HCT116 (cell line): ENCODE results near the gene ACOD1. TPM values are rescaled to one million over a fixed set of nuclear protein-coding genes. Genes with fewer than 3 reads are reported as not detected.

Source experiments
- ATAC-seq: fragments of 200-7000 bp; cut with Tn5 transposase; 2 replicates; pipeline ENCODE4 v1.9.1; 2020; ENCODE audit warnings: mild to moderate bottlenecking, moderate library complexity
- BruUV-seq: library from RNA; stranded (reverse); fragments of 400-500 nt; replicated peaks from 2 replicates; lab custom pipeline; 2021; lab: Mats Ljungman, UMichigan
- CTCF ChIA-PET: fragments of 300-600 bp; sonication (Branson Sonifier 250); formaldehyde crosslinking; loops from one replicate; lab custom pipeline; 2021; ENCODE audit warnings: antibody characterized with exemption; lab: Charles Lee
- POLR2A ChIA-PET: fragments of 300-600, 350-600 bp; sonication (Branson Sonifier 250); formaldehyde crosslinking; loops from one replicate; lab custom pipeline; 2021; ENCODE audit warnings: antibody characterized with exemption; lab: Charles Lee
- RAD21 ChIA-PET, 2 experiments: fragments of 300-600 bp; sonication (Branson Sonifier 250); formaldehyde crosslinking; loops; one replicate each; lab custom pipeline; 2023; ENCODE audit warnings: low total read pairs in 2 of 2; ENCODE audit not compliant: uncharacterized antibody in 2 of 2, unreplicated experiment in 2 of 2, low non-redundant PET in 1 of 2; lab: Charles Lee
- DNase-seq: peaks from one replicate; pipeline ENCODE4 v3.0.0-alpha.2; 2010; ENCODE audit warnings: low read depth, low spot score
- H2AFZ ChIP-seq: fragments of 200-600 bp; shearing (Covaris generic), sonication (generic); 2 replicates; pipeline ENCODE4 v1.6.1; 2017; ENCODE audit warnings: low read depth, mixed run types, mixed read lengths, antibody characterized with exemption, low read length; ENCODE audit not compliant: poor library complexity, severe bottlenecking
- H3K27ac ChIP-seq: 2 replicates; pipeline ENCODE4 v1.5.1; 2012; ENCODE audit warnings: low read depth, low read length
- H3K27me3 ChIP-seq: fragments of 200-600 bp; sonication (generic); 2 replicates; pipeline ENCODE4 v1.6.1; 2016; ENCODE audit warnings: mixed run types, low read length, mixed read lengths; ENCODE audit not compliant: insufficient read depth
- H3K36me3 ChIP-seq, 2 experiments: fragments of 200-500 bp in 1 of 2; fragments of 200-600 bp in 1 of 2; sonication (Bioruptor generic) in 1 of 2; sonication (generic) in 1 of 2; 2 replicates each; pipeline versions ENCODE4 v1.5.1 to v1.6.1; 2014 to 2016; ENCODE audit warnings: low read length in 2 of 2, inconsistent platforms in 1 of 2, mixed read lengths in 1 of 2, mixed run types in 1 of 2; ENCODE audit not compliant: insufficient read depth in 2 of 2, control insufficient read depth in 1 of 2
- H3K4me1 ChIP-seq, 2 experiments: fragments of 200-600 bp in 1 of 2; sonication (generic) in 1 of 2; 2 replicates each; pipeline versions ENCODE4 v1.5.1 to v1.6.1; 2012 to 2017; ENCODE audit warnings: low read length in 2 of 2, inconsistent platforms in 1 of 2, mild to moderate bottlenecking in 1 of 2, mixed read lengths in 1 of 2, mixed run types in 1 of 2, moderate library complexity in 1 of 2; ENCODE audit not compliant: insufficient read depth in 2 of 2, control insufficient read depth in 1 of 2
- H3K4me2 ChIP-seq: fragments of 200-600 bp; sonication (generic); 2 replicates; pipeline ENCODE4 v1.6.1; 2017; ENCODE audit warnings: mixed run types, low read length, mixed read lengths
- H3K4me3 ChIP-seq, 2 experiments: fragments of 200-600 bp in 1 of 2; sonication (generic) in 1 of 2; replicated peaks in 1 of 2; 2 replicates each; pipeline ENCODE4 v1.5.1; 2011 to 2016; ENCODE audit warnings: low read length in 2 of 2, control low read depth in 1 of 2, low read depth in 1 of 2, mild to moderate bottlenecking in 1 of 2, mixed read lengths in 1 of 2, mixed run types in 1 of 2
- H3K79me2 ChIP-seq: fragments of 200-600 bp; sonication (generic); 2 replicates; pipeline ENCODE4 v1.6.1; 2017; ENCODE audit warnings: mild to moderate bottlenecking, mixed run types, low read length, moderate library complexity, mixed read lengths; ENCODE audit not compliant: insufficient read depth
- H3K9ac ChIP-seq: fragments of 200-600 bp; sonication (generic); 2 replicates; pipeline ENCODE4 v1.6.1; 2016; ENCODE audit warnings: low read length, mixed read lengths
- H3K9me2 ChIP-seq: fragments of 200-600 bp; sonication (generic), shearing (Covaris generic); 2 replicates; pipeline ENCODE4 v1.6.1; 2017; ENCODE audit warnings: mixed run types, mild to moderate bottlenecking, moderate library complexity; ENCODE audit not compliant: insufficient read depth
- H3K9me3 ChIP-seq, 2 experiments: fragments of 200-500 bp in 1 of 2; fragments of 200-600 bp in 1 of 2; sonication (Bioruptor generic) in 1 of 2; sonication (generic) in 1 of 2; 2 replicates each; pipeline ENCODE4 v1.6.1; 2014 to 2017; ENCODE audit warnings: low read length in 2 of 2, mixed read lengths in 2 of 2, inconsistent platforms in 1 of 2, low read depth in 1 of 2, mild to moderate bottlenecking in 1 of 2, mixed run types in 1 of 2, moderate library complexity in 1 of 2; ENCODE audit not compliant: control insufficient read depth in 1 of 2, insufficient read depth in 1 of 2
- H4K20me1 ChIP-seq: fragments of 200-600 bp; sonication (generic), shearing (Covaris generic); 2 replicates; pipeline ENCODE4 v1.6.1; 2017; ENCODE audit warnings: mixed run types, mild to moderate bottlenecking, moderate library complexity; ENCODE audit not compliant: insufficient read depth
- CEBPB ChIP-seq: IDR thresholded peaks from 2 replicates; pipeline ENCODE4 v1.6.1; 2012; ENCODE audit warnings: low read depth
- FOSL1 ChIP-seq: IDR thresholded peaks from 2 replicates; pipeline ENCODE4 v1.6.1; 2012; ENCODE audit warnings: low read depth
- REST ChIP-seq: IDR thresholded peaks from 2 replicates; pipeline ENCODE4 v1.6.1; 2012; ENCODE audit warnings: low read depth
- YY1 ChIP-seq: IDR thresholded peaks from 2 replicates; pipeline ENCODE4 v1.6.1; 2011; ENCODE audit warnings: low read length, low read depth, moderate library complexity, mild to moderate bottlenecking; ENCODE audit not compliant: insufficient replicate concordance; ENCODE audit errors: extremely low read depth
- ZFX ChIP-seq: fragments of 450-650 bp; IDR thresholded peaks from 2 replicates; pipeline ENCODE4 v1.6.1; 2017
- intact Hi-C: fragments of 100-400 bp; cut with micrococcal nuclease; formaldehyde crosslinking; loops from 2 replicates; pipeline ENCODE4 v1.10.0; 2022
- total RNA-seq: library from RNA; stranded (reverse); gene quantifications from one replicate; pipeline ENCODE4 v1.2.1, GENCODE V29; 2021; ENCODE audit not compliant: unreplicated experiment

The ACOD1 gene
- total RNA-seq, 1 experiment from 2014 or later, result not detected

GRCh38 chr13:76929320-76929719 is 19.0 kb upstream of the ACOD1 start:
- no peaks in the 10 kb centered on the region for H3K27me3 ChIP-seq
- intact Hi-C loops, result no loop called here
- ChIA-PET CTCF (no interaction called here), POLR2A (no interaction called here), RAD21 (no interaction called here)
- H3K36me3 ChIP-seq, result no peaks in the 10 kb centered on the region
- no peak overlapping the region for H3K4me2 ChIP-seq
- no peak for DNase-seq
- H3K9ac ChIP-seq, result no peak overlapping the region
- H3K4me1 ChIP-seq, result no peaks in the 10 kb centered on the region
- BruUV-seq, result no TSS peak
- no peaks in the 10 kb centered on the region for H3K9me2 ChIP-seq
- H2AFZ ChIP-seq, result no peak overlapping the region
- TF ChIP-seq FOSL1 (no peak), YY1 (no peak), ZFX (no peak), CEBPB (no peak), REST (no peak)
- TF ChIP-seq, all 23 proteins: peak for 0
- no peaks in the 10 kb centered on the region for H3K79me2 ChIP-seq
- H3K27ac ChIP-seq, result no peak overlapping the region
- no peaks in the 10 kb centered on the region for H4K20me1 ChIP-seq
- H3K9me3 ChIP-seq, result no peaks in the 10 kb centered on the region; a peak in 1 of 4 replicates
- no peak overlapping the region for H3K4me3 ChIP-seq
- ATAC-seq, result no peak

DNA sequence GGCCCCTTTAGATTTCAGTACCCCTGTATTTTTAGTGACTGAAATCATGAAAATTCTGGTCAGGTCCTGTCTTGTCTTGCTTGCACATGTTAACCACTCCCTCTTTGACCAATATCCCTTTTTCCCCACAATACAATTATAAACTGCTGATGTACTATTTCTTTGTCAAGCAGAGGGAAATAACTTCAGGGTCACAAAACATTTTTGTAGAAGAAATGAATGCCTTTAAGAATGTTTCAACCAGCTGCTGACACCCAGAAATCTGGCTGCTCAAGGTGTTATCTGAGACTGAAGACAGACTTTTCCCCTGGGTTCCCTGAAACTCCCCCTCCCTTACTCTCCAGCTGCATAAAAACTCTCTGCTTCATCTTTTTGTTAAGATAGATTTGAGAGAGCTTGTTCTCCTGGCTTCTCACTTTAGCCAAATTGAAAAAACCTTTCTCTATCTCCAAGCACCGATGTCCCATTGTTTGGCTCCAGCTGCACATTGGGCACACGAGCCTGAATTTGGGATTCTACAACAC is 18.4 kb upstream of the ACOD1 start:
- ChIA-PET CTCF (no interaction called here), RAD21 (no interaction called here)
- intact Hi-C loops, result no loop called here

More for the DNA sequence above, 18.4 kb upstream of the ACOD1 start:
- H3K79me2 ChIP-seq, result no peaks in the 10 kb centered on the region
- H3K9me2 ChIP-seq, result no peaks in the 10 kb centered on the region
- no peaks in the 10 kb centered on the region; a peak in 1 of 4 replicates for H3K9me3 ChIP-seq
- BruUV-seq, result no TSS peak
- no peak overlapping the region for H3K4me2 ChIP-seq
- no peaks in the 10 kb centered on the region for H3K36me3 ChIP-seq
- TF ChIP-seq FOSL1, result no peak
- no peak for TF ChIP-seq CEBPB
- TF ChIP-seq, all 23 proteins: peak for 0
- ATAC-seq, result no peak
- Histone ChIP-seq H4K20me1 (no peaks in the 10 kb centered on the region), H3K4me3 (no peak overlapping the region), H3K27me3 (no peaks in the 10 kb centered on the region), H3K9ac (no peak overlapping the region), H3K4me1 (no peaks in the 10 kb centered on the region), H3K27ac (no peak overlapping the region), H2AFZ (no peak overlapping the region)
- POLR2A ChIA-PET, result no interaction called here
- no peak for DNase-seq
